H1 (cell line): ENCODE measurements around the gene SIN3B. TPM values are rescaled to one million over a fixed set of nuclear protein-coding genes. Genes with fewer than 3 reads are reported as not detected.

ENCODE experiments used
- CTCF ChIA-PET: fragments of 300-600 bp; sonication (Branson Sonifier 250); formaldehyde crosslinking; loops from one replicate; lab custom pipeline; 2021; ENCODE audit not compliant: partially characterized antibody; lab: Charles Lee
- POLR2A ChIA-PET: fragments of 300-600 bp; sonication (Branson Sonifier 250); formaldehyde crosslinking; loops from one replicate; lab custom pipeline; 2021; ENCODE audit warnings: inconsistent platforms; ENCODE audit not compliant: partially characterized antibody; lab: Charles Lee
- DNase-seq, 2 experiments: peaks; one replicate each; pipeline versions ENCODE4 v3.0.0 to v3.0.0-alpha.2; 2010 to 2022; ENCODE audit warnings: low spot score in 2 of 2, low read depth in 1 of 2, mixed read lengths in 1 of 2
- FAIRE-seq: peaks from 2 replicates; lab custom pipeline; 2011; peaks lifted over from hg19 to GRCh38; lab: Jason Lieb, UNC
- H2AFZ ChIP-seq: 2 replicates; pipeline ENCODE4 v1.8.1; 2012; ENCODE audit warnings: low read length, inconsistent platforms
- H2AK5ac ChIP-seq: 2 replicates; pipeline ENCODE4 v1.6.1; 2013; ENCODE audit warnings: low read depth, low read length
- H2BK120ac ChIP-seq: replicated peaks from 2 replicates; pipeline ENCODE3; 2013; ENCODE audit warnings: low read depth, low read length, inconsistent platforms
- H2BK12ac ChIP-seq: 2 replicates; pipeline ENCODE4 v1.6.1; 2013; ENCODE audit warnings: low read depth, low read length
- H2BK15ac ChIP-seq: 2 replicates; pipeline ENCODE4 v1.6.1; 2013; ENCODE audit warnings: low read length
- H2BK20ac ChIP-seq: 2 replicates; pipeline ENCODE4 v1.6.1; 2013; ENCODE audit warnings: low read length
- H2BK5ac ChIP-seq: 2 replicates; pipeline ENCODE4 v1.6.1; 2013; ENCODE audit warnings: low read depth, low read length
- H3K14ac ChIP-seq: 2 replicates; pipeline ENCODE4 v1.6.1; 2013; ENCODE audit warnings: inconsistent platforms; ENCODE audit not compliant: insufficient read length
- H3K18ac ChIP-seq: 2 replicates; pipeline ENCODE4 v1.6.1; 2013; ENCODE audit warnings: low read length; ENCODE audit errors: extremely low read depth
- H3K23ac ChIP-seq: 2 replicates; pipeline ENCODE4 v1.6.1; 2013; ENCODE audit warnings: inconsistent platforms; ENCODE audit not compliant: insufficient read length
- H3K23me2 ChIP-seq: 2 replicates; pipeline ENCODE4 v1.6.1; 2013; ENCODE audit warnings: low read depth, low read length
- H3K27ac ChIP-seq: 2 replicates; pipeline ENCODE4 v1.6.1; 2011; ENCODE audit warnings: low read depth, low read length, inconsistent platforms
- H3K27me3 ChIP-seq, 4 experiments: replicated peaks in 1 of 4; 1 replicate in 1 of 4; 2 replicates in 3 of 4; pipeline versions ENCODE4 v1.6.1 to v1.8.1; 2011 to 2013; ENCODE audit warnings: low read length in 3 of 4, mild to moderate bottlenecking in 3 of 4, inconsistent platforms in 2 of 4, mixed read lengths in 2 of 4, moderate library complexity in 1 of 4; ENCODE audit not compliant: control insufficient read depth in 3 of 4, insufficient read depth in 3 of 4; ENCODE audit errors: extremely low read depth in 1 of 4
- H3K36me3 ChIP-seq, 4 experiments: 2 replicates each; pipeline versions ENCODE4 v1.6.1 to v1.8.1; 2011 to 2013; ENCODE audit warnings: mild to moderate bottlenecking in 4 of 4, low read length in 3 of 4, moderate library complexity in 2 of 4, control low read depth in 1 of 4, inconsistent platforms in 1 of 4; ENCODE audit not compliant: insufficient read depth in 4 of 4, control insufficient read depth in 2 of 4
- H3K4ac ChIP-seq: replicated peaks from 2 replicates; pipeline ENCODE3; 2013; ENCODE audit warnings: low read length, low read depth, mixed read lengths, inconsistent platforms; ENCODE audit not compliant: insufficient read length
- H3K4me1 ChIP-seq, 4 experiments: replicated peaks in 1 of 4; 1 replicate in 1 of 4; 2 replicates in 3 of 4; pipeline versions ENCODE4 v1.6.1 to v1.8.1; 2011 to 2013; ENCODE audit warnings: low read length in 3 of 4, inconsistent platforms in 2 of 4, mixed read lengths in 1 of 4; ENCODE audit not compliant: insufficient read depth in 4 of 4, control insufficient read depth in 3 of 4
- H3K4me2 ChIP-seq, 2 experiments: 2 replicates each; pipeline versions ENCODE4 v1.6.1 to v1.8.1; 2011 to 2013; ENCODE audit warnings: low read depth in 2 of 2, low read length in 2 of 2, control low read depth in 1 of 2, inconsistent platforms in 1 of 2, mild to moderate bottlenecking in 1 of 2; ENCODE audit not compliant: insufficient read depth in 1 of 2
- H3K4me3 ChIP-seq, 4 experiments: fragments of 200-600, 300-600 bp in 1 of 4; sonication (generic), shearing (Covaris generic), sonication (Bioruptor Twin) in 1 of 4; 2 replicates each; pipeline versions ENCODE4 v1.5.1 to v1.8.1; 2011 to 2016; ENCODE audit warnings: low read length in 4 of 4, low read depth in 3 of 4, control low read depth in 2 of 4, inconsistent platforms in 2 of 4, mild to moderate bottlenecking in 2 of 4, mixed read lengths in 1 of 4, moderate library complexity in 1 of 4; ENCODE audit not compliant: insufficient read depth in 2 of 4; ENCODE audit errors: extremely low read depth in 1 of 4
- H3K56ac ChIP-seq: replicated peaks from 2 replicates; pipeline ENCODE3; 2013; ENCODE audit warnings: low read depth, mild to moderate bottlenecking, mixed read lengths, low read length, inconsistent platforms; ENCODE audit not compliant: insufficient read length
- H3K79me1 ChIP-seq: 2 replicates; pipeline ENCODE4 v1.6.1; 2013; ENCODE audit warnings: low read depth, low read length, control low read depth
- H3K79me2 ChIP-seq, 2 experiments: 2 replicates each; pipeline versions ENCODE4 v1.6.1 to v1.8.1; 2012 to 2013; ENCODE audit warnings: low read length in 2 of 2, mild to moderate bottlenecking in 2 of 2, inconsistent platforms in 1 of 2; ENCODE audit not compliant: insufficient read depth in 2 of 2, control insufficient read depth in 1 of 2
- H3K9ac ChIP-seq, 4 experiments: replicated peaks in 1 of 4; 1 replicate in 1 of 4; 2 replicates in 3 of 4; pipeline versions ENCODE4 v1.6.1 to v1.8.1; 2011 to 2013; ENCODE audit warnings: low read depth in 3 of 4, low read length in 3 of 4, control low read depth in 2 of 4, mild to moderate bottlenecking in 2 of 4, moderate library complexity in 2 of 4, inconsistent platforms in 1 of 4; ENCODE audit errors: extremely low read depth in 1 of 4
- H3K9me3 ChIP-seq, 2 experiments: 2 replicates each; pipeline versions ENCODE4 v1.6.1 to v1.8.1; 2012 to 2013; ENCODE audit warnings: mild to moderate bottlenecking in 2 of 2, moderate library complexity in 2 of 2, control low read depth in 1 of 2, inconsistent platforms in 1 of 2, low read depth in 1 of 2, low read length in 1 of 2, mixed read lengths in 1 of 2; ENCODE audit not compliant: insufficient read depth in 2 of 2
- H4K20me1 ChIP-seq, 2 experiments: replicated peaks in 1 of 2; 2 replicates each; pipeline versions ENCODE3 to v1.8.1; 2011 to 2013; ENCODE audit warnings: inconsistent platforms in 2 of 2, low read length in 2 of 2, mild to moderate bottlenecking in 1 of 2; ENCODE audit not compliant: insufficient read depth in 2 of 2, control insufficient read depth in 1 of 2
- H4K5ac ChIP-seq: 2 replicates; pipeline ENCODE4 v1.6.1; 2013; ENCODE audit warnings: low read length, low read depth, mixed read lengths, inconsistent platforms; ENCODE audit not compliant: insufficient read length
- H4K8ac ChIP-seq: 2 replicates; pipeline ENCODE4 v1.8.0; 2013; ENCODE audit warnings: mild to moderate bottlenecking, moderate library complexity, low read length, inconsistent platforms; ENCODE audit not compliant: insufficient read depth; ENCODE audit errors: extremely low read depth
- H4K91ac ChIP-seq: replicated peaks from 2 replicates; pipeline ENCODE3; 2013; ENCODE audit warnings: low read length, mixed read lengths, inconsistent platforms; ENCODE audit not compliant: insufficient read length
- CBX5 ChIP-seq: fragments of 300-800, 300-1000 bp; sonication (generic); IDR thresholded peaks from 2 replicates; pipeline ENCODE4 v1.7.1; 2016; ENCODE audit warnings: antibody characterized with exemption, low read length, low read depth
- JUN ChIP-seq: IDR thresholded peaks from 2 replicates; pipeline ENCODE4 v1.6.1; 2011; ENCODE audit warnings: low read depth, mild to moderate bottlenecking, improper control_type of control experiment, low read length
- POLR2AphosphoS5 ChIP-seq: IDR thresholded peaks from 2 replicates; pipeline ENCODE4 v1.6.1; 2011; ENCODE audit warnings: low read depth, low read length
- SRF ChIP-seq: IDR thresholded peaks from 2 replicates; pipeline ENCODE4 v1.6.1; 2011; ENCODE audit warnings: mild to moderate bottlenecking, low read depth, low read length, moderate library complexity
- WGBS, 2 experiments: shearing (Covaris generic) in 1 of 2; methylation state at CpG; one replicate each; pipeline versions ENCODE4 v1.1.6 to v1.1.7; 2013 to 2015; ENCODE audit warnings: low lambda C conversion rate in 2 of 2, mixed read lengths in 2 of 2, inconsistent platforms in 1 of 2, low coverage in 1 of 2, missing lambda C conversion rate in 1 of 2; ENCODE audit not compliant: insufficient replicate concordance in 2 of 2, insufficient coverage in 1 of 2, insufficient read length in 1 of 2; ENCODE audit errors: extremely low coverage in 1 of 2, missing lambda C conversion rate in 1 of 2; 5-methylcytosine and 5-hydroxymethylcytosine counted together
- polyA plus RNA-seq, 7 experiments: library from polyadenylated mRNA; depleted of rRNA in 3 of 7; stranded (reverse) in 5 of 7; unstranded in 2 of 7; fragments of >200 nt in 5 of 7; fragments of 200-250 nt in 2 of 7; gene quantifications; 1 replicate in 5 of 7; 2 replicates in 1 of 7; 4 replicates in 1 of 7; pipeline versions ENCODE4 v1.2.1 to v1.2.3, GENCODE V29; 2011 to 2013; ENCODE audit warnings: missing spikeins in 2 of 7, mixed read lengths in 2 of 7
- total RNA-seq: library from RNA; stranded (reverse); fragmentation: NEBNext Ultra II Directional; extraction: Animal tissue kit (Norgen Biotek cat#: 25700); gene quantifications from 2 replicates; pipeline ENCODE4 v1.2.1, GENCODE V29; 2021

SIN3B gene
- total and polyA plus RNA-seq, 2 of the 8 experiments (the other 6 are each of a cell fraction or from before 2014, with no cell fraction given) = 29.5 to 71.1 TPM

GRCh38 chr19:16868423-16869130, 39.4 kb downstream of the SIN3B start:
- no peak overlapping the region for H3K14ac ChIP-seq
- no peak overlapping the region for H2AK5ac ChIP-seq
- H4K5ac ChIP-seq = no peak overlapping the region
- no peak overlapping the region for H2BK5ac ChIP-seq
- ChIA-PET POLR2A (interaction anchor here (0.8 kb wide), 1 partner anchor 10 kb away, joined by 3 read pairs; no protein-coding TSS in a partner anchor), CTCF (interaction anchor here (1.1 kb wide), 1 partner anchor 97 kb away, joined by 4 read pairs; no protein-coding TSS in a partner anchor)
- H2BK20ac ChIP-seq = no peak overlapping the region
- H3K79me1 ChIP-seq = peaks cover 6% of the 10 kb centered on the region
- H3K9me3 ChIP-seq = no peaks in the 10 kb centered on the region
- H3K4me1 ChIP-seq = no peaks in the 10 kb centered on the region
- H3K27me3 ChIP-seq = no peaks in the 10 kb centered on the region
- H3K23ac ChIP-seq = no peak overlapping the region
- H2AFZ ChIP-seq = no peak overlapping the region
- H3K18ac ChIP-seq = no peak overlapping the region
- H3K27ac ChIP-seq = no peak overlapping the region
- peaks cover 23 to 73% (median 53%) of the 10 kb centered on the region in 4 experiments for H3K36me3 ChIP-seq
- no peak for DNase-seq
- WGBS, 2 experiments = 97% methylated on average over 20 of the region's 20 CpGs; no CpG with 5 or more reads in 1 of the 2 experiments
- H3K4ac ChIP-seq = no peak overlapping the region
- no peak overlapping the region for H3K4me3 ChIP-seq
- no peak overlapping the region for H2BK120ac ChIP-seq
- no peak overlapping the region for H3K9ac ChIP-seq
- FAIRE-seq = no peak
- H2BK15ac ChIP-seq = no peak overlapping the region
- no peak overlapping the region for H2BK12ac ChIP-seq
- H4K8ac ChIP-seq = no peak overlapping the region
- H3K23me2 ChIP-seq = no peaks in the 10 kb centered on the region
- H4K20me1 ChIP-seq = peaks cover 1 to 10% of the 10 kb centered on the region in 2 experiments
- peaks cover 0 to 1% of the 10 kb centered on the region in 2 experiments; a peak in 1 of 4 replicates for H3K79me2 ChIP-seq
- H3K4me2 ChIP-seq = no peak overlapping the region
- no peak overlapping the region for H3K56ac ChIP-seq
- H4K91ac ChIP-seq = no peak overlapping the region
- TF ChIP-seq SRF (no peak), POLR2AphosphoS5 (no peak), JUN (no peak), CBX5 (no peak)
